ENCODE data around the gene KMT2B. TPM values are rescaled to one million over a fixed set of nuclear protein-coding genes. Genes with fewer than 3 reads are reported as not detected.

Gene KMT2B
- polyA plus RNA-seq, 4 donors = 24.2 to 42.6 (median 34.2) TPM

- DNase-seq (ENCODE audit: low read depth in 4 of 4, low spot score in 2 of 4) = no peak
Measured at GRCh38 chr19:35727053-35727955, 9.5 kb downstream of the KMT2B start.

GRCh38 chr19:35727956-35728706 is 10.3 kb downstream of the KMT2B start:
- DNase-seq (ENCODE audit: low read depth in 4 of 4, low spot score in 2 of 4) = no peak

- DNase-seq (ENCODE audit: low read depth in 4 of 4, low spot score in 2 of 4) = no peak
Measured at GRCh38 chr19:35729021-35729420, 11.2 kb downstream of the KMT2B start.

- DNase-seq (ENCODE audit: low read depth in 4 of 4, low spot score in 2 of 4) = no peak
Measured at GRCh38 chr19:35729763-35730162, 12.0 kb downstream of the KMT2B start.

GRCh38 chr19:35730326-35730725 is 12.5 kb downstream of the KMT2B start:
- no peak for DNase-seq (ENCODE audit: low read depth in 4 of 4, low spot score in 2 of 4)

GRCh38 chr19:35731353-35731752 is 13.6 kb downstream of the KMT2B start:
- no peak for DNase-seq (ENCODE audit: low read depth in 4 of 4, low spot score in 2 of 4)

GRCh38 chr19:35731779-35732405 is 14.1 kb downstream of the KMT2B start:
- no peak for DNase-seq (ENCODE audit: low read depth in 4 of 4, low spot score in 2 of 4)

GRCh38 chr19:35732540-35733179 is 14.9 kb downstream of the KMT2B start:
- no peak for DNase-seq (ENCODE audit: low read depth in 4 of 4, low spot score in 2 of 4)

- DNase-seq (ENCODE audit: low read depth in 4 of 4, low spot score in 2 of 4) = no peak
Measured at GRCh38 chr19:35733180-35734125, 15.7 kb downstream of the KMT2B start.

- DNase-seq (ENCODE audit: low read depth in 4 of 4, low spot score in 2 of 4) = no peak
Measured at GRCh38 chr19:35734273-35734672, 16.5 kb downstream of the KMT2B start.

GRCh38 chr19:35734889-35735288 is 17.1 kb downstream of the KMT2B start:
- no peak for DNase-seq (ENCODE audit: low read depth in 4 of 4, low spot score in 2 of 4)

GRCh38 chr19:35736913-35737886 is 19.4 kb downstream of the KMT2B start:
- no peak for DNase-seq (ENCODE audit: low read depth in 4 of 4, low spot score in 2 of 4)

GRCh38 chr19:35738021-35738886 is 20.5 kb downstream of the KMT2B start:
- no peak for DNase-seq (ENCODE audit: low read depth in 4 of 4, low spot score in 2 of 4)

- DNase-seq (ENCODE audit: low read depth in 4 of 4, low spot score in 2 of 4) = no peak
Measured at GRCh38 chr19:35738887-35739229, 21.1 kb downstream of the KMT2B start.

GRCh38 chr19:35739275-35740107 is 21.7 kb downstream of the KMT2B start:
- DNase-seq (ENCODE audit: low read depth in 4 of 4, low spot score in 2 of 4) = no peak

GRCh38 chr19:35740108-35740422 is 22.3 kb downstream of the KMT2B start:
- DNase-seq (ENCODE audit: low read depth in 4 of 4, low spot score in 2 of 4) = no peak
